HG02981 (cell line): ENCODE results near the gene GRIP2.

Experiments
- ATAC-seq: cut with Tn5 transposase; IDR thresholded peaks from one replicate; pipeline ENCODE4 v1.9.1; 2021; ENCODE audit warnings: mild to moderate bottlenecking, moderate library complexity; ENCODE audit not compliant: unreplicated experiment

GRIP2 gene

GRCh38 chr3:14508505-14508819 is 31.7 kb downstream of the GRIP2 start:
- no peak for ATAC-seq

GRCh38 chr3:14507757-14508504 is 32.2 kb downstream of the GRIP2 start:
- ATAC-seq = no peak

- no peak for ATAC-seq
These were observed 32.8 kb downstream of the GRIP2 start for GRCh38 chr3:14507305-14507741.

GRCh38 chr3:14506626-14507304 is 33.4 kb downstream of the GRIP2 start:
- no peak for ATAC-seq

GRCh38 chr3:14505803-14506500 is 34.2 kb downstream of the GRIP2 start:
- no peak for ATAC-seq

- ATAC-seq = no peak
These were observed 34.9 kb downstream of the GRIP2 start for GRCh38 chr3:14505001-14505802.

- no peak for ATAC-seq
These were observed 36.5 kb downstream of the GRIP2 start for GRCh38 chr3:14503706-14504065.

GRCh38 chr3:14503033-14503705 is 37.0 kb downstream of the GRIP2 start:
- no peak for ATAC-seq

GRCh38 chr3:14502472-14502871 is 37.7 kb downstream of the GRIP2 start:
- no peak for ATAC-seq

- no peak for ATAC-seq
These were observed 42.8 kb downstream of the GRIP2 start for GRCh38 chr3:14497321-14497720.

- no peak for ATAC-seq
These were observed 43.8 kb downstream of the GRIP2 start for GRCh38 chr3:14496351-14496750.

- no peak for ATAC-seq
These were observed 45.2 kb downstream of the GRIP2 start for GRCh38 chr3:14494973-14495300.

- ATAC-seq = no peak
These were observed 45.7 kb downstream of the GRIP2 start for GRCh38 chr3:14494279-14494972.

GRCh38 chr3:14492948-14493881 is 46.9 kb downstream of the GRIP2 start:
- ATAC-seq = no peak

GRCh38 chr3:14491396-14492190 is 48.5 kb downstream of the GRIP2 start:
- no peak for ATAC-seq

GRCh38 chr3:14490831-14491230 is 49.3 kb downstream of the GRIP2 start:
- no peak for ATAC-seq

- ATAC-seq = no peak
These were observed 49.9 kb downstream of the GRIP2 start for GRCh38 chr3:14490255-14490654.

- ATAC-seq = no peak
These were observed 50.5 kb downstream of the GRIP2 start for GRCh38 chr3:14489641-14490040.
